ENCODE measurements around the gene CRYAB.

CRYAB gene

DNA sequence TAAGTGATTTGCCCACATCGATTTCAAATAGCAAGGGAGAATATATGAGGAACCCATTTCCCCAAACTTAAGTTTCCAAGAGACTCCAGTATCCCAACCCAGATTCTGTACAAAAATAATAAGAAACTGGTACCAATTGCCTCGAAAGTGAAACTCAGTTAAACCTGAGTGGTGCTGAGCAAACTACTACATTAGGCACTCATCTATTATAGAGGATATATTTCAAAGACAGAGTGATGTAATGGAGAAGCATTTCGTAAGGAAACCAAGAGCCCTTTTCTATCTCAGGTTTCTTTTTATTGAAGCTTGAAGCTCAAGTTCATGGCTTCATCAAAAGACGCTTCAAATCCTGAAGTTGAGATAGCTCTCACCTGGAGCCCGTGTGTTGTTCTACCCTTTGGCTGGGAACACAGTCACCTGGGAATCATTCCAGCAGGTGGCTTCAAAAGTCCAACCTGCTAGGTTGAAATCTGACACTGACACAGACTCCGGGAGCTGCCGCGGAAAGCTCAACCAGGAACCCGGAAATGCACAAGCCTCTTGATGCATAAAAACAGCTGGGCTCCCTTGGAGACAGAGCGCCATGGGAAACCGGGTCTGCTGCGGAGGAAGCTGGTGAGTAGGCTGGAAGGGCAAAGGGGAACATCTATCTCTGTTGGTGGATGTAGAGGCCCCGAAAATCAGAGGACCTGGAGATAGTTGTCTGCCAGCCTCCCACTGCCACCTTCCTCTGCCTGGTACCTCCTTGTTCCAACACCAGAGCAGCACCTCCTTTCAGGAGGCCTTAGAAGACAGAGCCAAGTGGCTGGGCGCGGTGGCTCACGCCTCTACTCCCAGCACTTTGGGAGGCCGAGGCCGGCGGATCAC is 7.1 kb upstream of the CRYAB start, which contains the start of gene C11orf52:
Gene C11orf52, plus strand, starts transcription at position 524 of the 867 bp plus-strand sequence. Its CDS starts 60 bp downstream, at position 584.
- no peak within 1 kb of the TSS for H3K4ac ChIP-seq (ENCODE audit: low read depth in 1 of 2, low read length in 2 of 2)
- no peak within 1 kb of the TSS for H3K27ac ChIP-seq (ENCODE audit: low read length, poor library complexity, severe bottlenecking)
- H2BK5ac ChIP-seq (ENCODE audit: low read depth, low read length, poor library complexity, severe bottlenecking) = no peak within 1 kb of the TSS
- no peak within 1 kb of the TSS for H2BK120ac ChIP-seq (ENCODE audit: low read depth, low read length)
- H2BK12ac ChIP-seq (ENCODE audit: low read length in 2 of 2) = no peak within 1 kb of the TSS
- WGBS = 65% methylated on average over 18 of the region's 19 CpGs
- peak within 1 kb of the TSS; percentile 27 for H4K8ac ChIP-seq (ENCODE audit: low read length)
- H3K4me1 ChIP-seq (ENCODE audit: control insufficient read depth, insufficient read depth, low read depth, low read length) = peaks cover 4% of the 10 kb centered on the region
- no peak within 1 kb of the TSS for H3K14ac ChIP-seq (ENCODE audit: low read length in 2 of 2)
- H2AFZ ChIP-seq (ENCODE audit: low read depth, low read length) = no peak within 1 kb of the TSS
- H4K91ac ChIP-seq (ENCODE audit: low read length) = no peak within 1 kb of the TSS
- peak within 1 kb of the TSS in 1 of 2 experiments; percentile 20 for H3K4me3 ChIP-seq (ENCODE audit: insufficient read depth in 1 of 2, low read depth in 1 of 2, low read length in 2 of 2)
- no peaks in the 10 kb centered on the region for H3K79me1 ChIP-seq (replicated peaks; ENCODE audit: low read length, poor library complexity, severe bottlenecking)
- no peak within 1 kb of the TSS for H3K18ac ChIP-seq (ENCODE audit: low read depth in 1 of 2, low read length in 2 of 2)
- no peak within 1 kb of the TSS for H2AK5ac ChIP-seq (ENCODE audit: low read length, severe bottlenecking)
- H3K23ac ChIP-seq (ENCODE audit: low read length in 2 of 2) = no peak within 1 kb of the TSS
- peak within 1 kb of the TSS; percentile 8 for H3K9ac ChIP-seq (ENCODE audit: low read length)
- H2BK15ac ChIP-seq (ENCODE audit: low read depth, poor library complexity, severe bottlenecking) = no peak within 1 kb of the TSS
- no peaks in the 10 kb centered on the region for H3K27me3 ChIP-seq (ENCODE audit: control insufficient read depth in 1 of 2, insufficient read depth in 1 of 2, low read length in 2 of 2)
- peak; percentile 31 for DNase-seq
- peaks cover 0 to 11% of the 10 kb centered on the region in 2 experiments for H3K36me3 ChIP-seq (ENCODE audit: control insufficient read depth in 1 of 2, insufficient read depth in 2 of 2, low read depth in 1 of 2, low read length in 2 of 2)
- H3K9me3 ChIP-seq (ENCODE audit: control insufficient read depth, low read length) = no peaks in the 10 kb centered on the region
- H3K4me2 ChIP-seq (ENCODE audit: low read length, poor library complexity, severe bottlenecking) = peak within 1 kb of the TSS; percentile 46

DNA sequence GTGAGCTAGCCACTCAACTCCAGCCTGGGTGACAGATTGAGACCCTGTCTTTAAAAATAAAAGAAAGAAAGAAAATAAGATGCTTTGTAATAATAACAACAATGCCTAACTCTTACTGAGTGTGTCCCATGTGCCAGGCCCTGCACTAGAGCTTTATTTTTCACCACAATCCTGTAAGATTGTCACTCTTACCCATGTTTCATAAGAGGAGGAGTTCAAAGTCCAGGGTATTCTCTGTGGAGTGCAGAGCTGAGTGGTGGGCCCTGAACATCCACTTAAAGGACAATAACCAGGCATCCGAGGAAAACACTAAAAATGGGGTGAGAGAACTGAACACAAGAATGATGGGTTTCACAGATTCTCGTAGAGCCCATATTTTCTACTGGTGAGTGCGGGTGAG is 6.2 kb upstream of the CRYAB start:
- no peak overlapping the region for H3K18ac ChIP-seq (ENCODE audit: low read depth in 1 of 2, low read length in 2 of 2)
- peak overlapping the region; percentile 8 for H3K9ac ChIP-seq (ENCODE audit: low read length)
- no peak overlapping the region for H2BK15ac ChIP-seq (ENCODE audit: low read depth, poor library complexity, severe bottlenecking)
- H3K27me3 ChIP-seq (ENCODE audit: control insufficient read depth in 1 of 2, insufficient read depth in 1 of 2, low read length in 2 of 2) = no peaks in the 10 kb centered on the region
- H3K27ac ChIP-seq (ENCODE audit: low read length, poor library complexity, severe bottlenecking) = no peak overlapping the region
- WGBS = 89% methylated on average over 3 of the region's 3 CpGs
- no peaks in the 10 kb centered on the region for H3K9me3 ChIP-seq (ENCODE audit: control insufficient read depth, low read length)
- H4K91ac ChIP-seq (ENCODE audit: low read length) = no peak overlapping the region
- peaks cover 4% of the 10 kb centered on the region for H3K4me1 ChIP-seq (ENCODE audit: control insufficient read depth, insufficient read depth, low read depth, low read length)
- H3K4ac ChIP-seq (ENCODE audit: low read depth in 1 of 2, low read length in 2 of 2) = no peak overlapping the region
- no peak overlapping the region for H2BK120ac ChIP-seq (ENCODE audit: low read depth, low read length)
- H3K14ac ChIP-seq (ENCODE audit: low read length in 2 of 2) = no peak overlapping the region
- H3K4me2 ChIP-seq (ENCODE audit: low read length, poor library complexity, severe bottlenecking) = no peak overlapping the region
- H2BK12ac ChIP-seq (ENCODE audit: low read length in 2 of 2) = no peak overlapping the region
- H3K23ac ChIP-seq (ENCODE audit: low read length in 2 of 2) = no peak overlapping the region
- H2BK5ac ChIP-seq (ENCODE audit: low read depth, low read length, poor library complexity, severe bottlenecking) = no peak overlapping the region
- H3K36me3 ChIP-seq (ENCODE audit: control insufficient read depth in 1 of 2, insufficient read depth in 2 of 2, low read depth in 1 of 2, low read length in 2 of 2) = peaks cover 0 to 11% of the 10 kb centered on the region in 2 experiments
- H2AFZ ChIP-seq (ENCODE audit: low read depth, low read length) = no peak overlapping the region
- H2AK5ac ChIP-seq (ENCODE audit: low read length, severe bottlenecking) = no peak overlapping the region
- H3K79me1 ChIP-seq (replicated peaks; ENCODE audit: low read length, poor library complexity, severe bottlenecking) = no peaks in the 10 kb centered on the region
- no peak overlapping the region for H4K8ac ChIP-seq (ENCODE audit: low read length)
- H3K4me3 ChIP-seq (ENCODE audit: insufficient read depth in 1 of 2, low read depth in 1 of 2, low read length in 2 of 2) = no peak overlapping the region
- DNase-seq = no peak

DNA sequence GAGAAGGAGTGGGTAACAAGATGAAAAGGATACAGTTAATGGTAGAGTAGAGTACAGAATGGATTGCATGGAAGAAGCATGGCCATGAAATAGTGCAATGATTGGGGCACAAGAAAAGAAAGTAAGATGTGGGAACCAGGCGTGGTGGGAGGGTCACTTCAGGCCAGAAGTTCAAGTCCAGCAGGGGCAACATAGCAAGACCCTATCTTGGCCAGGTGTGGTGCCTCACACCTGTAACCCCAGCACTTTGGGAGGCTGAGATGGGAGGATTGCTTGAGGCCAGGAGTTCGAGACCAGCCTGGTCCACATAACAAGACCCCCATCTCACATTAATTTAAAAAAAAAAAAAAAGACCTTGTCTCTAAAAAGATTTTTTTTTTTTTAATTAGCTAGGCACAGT is 5.7 kb upstream of the CRYAB start:
- Histone ChIP-seq H3K4me2 (ENCODE audit: low read length, poor library complexity, severe bottlenecking) (no peak overlapping the region), H3K36me3 (ENCODE audit: control insufficient read depth in 1 of 2, insufficient read depth in 2 of 2, low read depth in 1 of 2, low read length in 2 of 2) (peaks cover 0 to 11% of the 10 kb centered on the region in 2 experiments), H3K23ac (ENCODE audit: low read length in 2 of 2) (no peak overlapping the region), H2BK12ac (ENCODE audit: low read length in 2 of 2) (peak overlapping the region in 1 of 2 experiments; percentile 16), H2AFZ (ENCODE audit: low read depth, low read length) (no peak overlapping the region), H2BK15ac (ENCODE audit: low read depth, poor library complexity, severe bottlenecking) (no peak overlapping the region), H3K4me1 (ENCODE audit: control insufficient read depth, insufficient read depth, low read depth, low read length) (peaks cover 8% of the 10 kb centered on the region), H3K9me3 (ENCODE audit: control insufficient read depth, low read length) (no peaks in the 10 kb centered on the region), H3K4me3 (ENCODE audit: insufficient read depth in 1 of 2, low read depth in 1 of 2, low read length in 2 of 2) (no peak overlapping the region), H3K9ac (ENCODE audit: low read length) (no peak overlapping the region), H3K18ac (ENCODE audit: low read depth in 1 of 2, low read length in 2 of 2) (no peak overlapping the region), H3K14ac (ENCODE audit: low read length in 2 of 2) (no peak overlapping the region), H3K4ac (ENCODE audit: low read depth in 1 of 2, low read length in 2 of 2) (no peak overlapping the region), H2BK5ac (ENCODE audit: low read depth, low read length, poor library complexity, severe bottlenecking) (no peak overlapping the region), H2BK120ac (ENCODE audit: low read depth, low read length) (no peak overlapping the region), H3K27ac (ENCODE audit: low read length, poor library complexity, severe bottlenecking) (no peak overlapping the region), H4K8ac (ENCODE audit: low read length) (no peak overlapping the region), H2AK5ac (ENCODE audit: low read length, severe bottlenecking) (no peak overlapping the region), H3K79me1 (replicated peaks; ENCODE audit: low read length, poor library complexity, severe bottlenecking) (no peaks in the 10 kb centered on the region), H3K27me3 (ENCODE audit: control insufficient read depth in 1 of 2, insufficient read depth in 1 of 2, low read length in 2 of 2) (no peaks in the 10 kb centered on the region), H4K91ac (ENCODE audit: low read length) (no peak overlapping the region)
- 70% methylated on average over 1 of the region's 2 CpGs for WGBS
- DNase-seq = no peak

DNA sequence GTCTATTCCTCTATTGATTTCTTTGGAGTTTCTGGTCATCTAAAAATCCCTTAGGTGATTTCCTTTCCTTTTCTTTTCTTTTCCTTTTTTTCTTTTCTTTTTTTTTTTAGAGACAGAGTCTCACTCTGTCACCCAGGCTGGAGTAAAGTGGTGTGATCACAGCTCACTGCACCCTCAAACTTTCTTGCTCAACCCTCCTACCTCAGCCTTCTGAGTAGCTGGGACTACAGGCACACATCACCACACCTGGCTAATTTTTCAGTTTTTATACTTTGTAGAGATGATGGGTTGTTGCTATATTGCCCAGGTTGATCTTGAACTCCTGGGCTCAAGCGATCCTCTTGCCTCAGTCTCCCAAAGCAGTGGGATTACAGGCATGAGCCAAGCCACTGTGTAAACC is 5.2 kb upstream of the CRYAB start:
- Histone ChIP-seq H2BK12ac (ENCODE audit: low read length in 2 of 2) (no peak overlapping the region), H3K4me1 (ENCODE audit: control insufficient read depth, insufficient read depth, low read depth, low read length) (peaks cover 13% of the 10 kb centered on the region), H3K18ac (ENCODE audit: low read depth in 1 of 2, low read length in 2 of 2) (no peak overlapping the region), H2BK5ac (ENCODE audit: low read depth, low read length, poor library complexity, severe bottlenecking) (no peak overlapping the region), H3K4me2 (ENCODE audit: low read length, poor library complexity, severe bottlenecking) (no peak overlapping the region), H3K23ac (ENCODE audit: low read length in 2 of 2) (no peak overlapping the region), H3K27ac (ENCODE audit: low read length, poor library complexity, severe bottlenecking) (no peak overlapping the region), H3K79me1 (replicated peaks; ENCODE audit: low read length, poor library complexity, severe bottlenecking) (no peaks in the 10 kb centered on the region), H3K9ac (ENCODE audit: low read length) (no peak overlapping the region), H3K36me3 (ENCODE audit: control insufficient read depth in 1 of 2, insufficient read depth in 2 of 2, low read depth in 1 of 2, low read length in 2 of 2) (peaks cover 0 to 11% of the 10 kb centered on the region in 2 experiments), H2AK5ac (ENCODE audit: low read length, severe bottlenecking) (no peak overlapping the region), H4K91ac (ENCODE audit: low read length) (no peak overlapping the region), H2BK120ac (ENCODE audit: low read depth, low read length) (no peak overlapping the region), H3K4me3 (ENCODE audit: insufficient read depth in 1 of 2, low read depth in 1 of 2, low read length in 2 of 2) (no peak overlapping the region), H3K4ac (ENCODE audit: low read depth in 1 of 2, low read length in 2 of 2) (no peak overlapping the region), H4K8ac (ENCODE audit: low read length) (no peak overlapping the region), H3K9me3 (ENCODE audit: control insufficient read depth, low read length) (no peaks in the 10 kb centered on the region), H3K27me3 (ENCODE audit: control insufficient read depth in 1 of 2, insufficient read depth in 1 of 2, low read length in 2 of 2) (no peaks in the 10 kb centered on the region), H2AFZ (ENCODE audit: low read depth, low read length) (no peak overlapping the region), H3K14ac (ENCODE audit: low read length in 2 of 2) (no peak overlapping the region), H2BK15ac (ENCODE audit: low read depth, poor library complexity, severe bottlenecking) (no peak overlapping the region)
- DNase-seq = no peak
- WGBS = 95% methylated on average over 1 of the region's 1 CpG

Measured in mesenchymal stem cell (in vitro differentiated cells and primary cell).